Keratinocyte (primary cell): ENCODE data around the gene SLC1A5. TPM values are rescaled to one million over a fixed set of nuclear protein-coding genes. Genes with fewer than 3 reads are reported as not detected.

ENCODE experiments used
- DNase-seq: peaks from one replicate; pipeline ENCODE4 v3.0.0-alpha.2; 2011; ENCODE audit warnings: low read depth, missing footprints, low spot score
- FAIRE-seq: peaks from 2 replicates; lab custom pipeline; 2011; peaks lifted over from hg19 to GRCh38; lab: Jason Lieb, UNC
- H2AFZ ChIP-seq: 2 replicates; pipeline ENCODE4 v1.6.0; 2012; ENCODE audit warnings: low read length, control low read depth, inconsistent platforms; ENCODE audit not compliant: control insufficient read depth
- H3K27ac ChIP-seq: 2 replicates; pipeline ENCODE4 v1.5.1; 2011; ENCODE audit warnings: low read length; ENCODE audit not compliant: control insufficient read depth, insufficient read depth
- H3K27me3 ChIP-seq: 3 replicates; pipeline ENCODE4 v1.6.0; 2011; ENCODE audit warnings: low read length; ENCODE audit not compliant: control insufficient read depth, insufficient read depth; ENCODE audit errors: extremely low read depth
- H3K36me3 ChIP-seq, 2 experiments: 2 replicates in 1 of 2; 3 replicates in 1 of 2; pipeline ENCODE4 v1.5.1; 2011; ENCODE audit warnings: low read length in 2 of 2, mild to moderate bottlenecking in 1 of 2; ENCODE audit not compliant: control insufficient read depth in 2 of 2, insufficient read depth in 2 of 2; ENCODE audit errors: extremely low read depth in 1 of 2
- H3K4me1 ChIP-seq: 3 replicates; pipeline ENCODE4 v1.5.1; 2011; ENCODE audit warnings: low read length; ENCODE audit not compliant: control insufficient read depth, insufficient read depth; ENCODE audit errors: extremely low read depth
- H3K4me2 ChIP-seq: 3 replicates; pipeline ENCODE4 v1.6.0; 2011; ENCODE audit warnings: low read depth, low read length; ENCODE audit not compliant: control insufficient read depth, insufficient read depth; ENCODE audit errors: extremely low read depth
- H3K4me3 ChIP-seq, 3 experiments: fragments of 200-600 bp in 1 of 3; sonication (generic) in 1 of 3; 2 replicates in 2 of 3; 3 replicates in 1 of 3; pipeline ENCODE4 v1.5.1; 2011 to 2016; ENCODE audit warnings: low read length in 3 of 3, mild to moderate bottlenecking in 3 of 3, control low read depth in 2 of 3, inconsistent platforms in 1 of 3, low read depth in 1 of 3, mixed read lengths in 1 of 3, mixed run types in 1 of 3, moderate library complexity in 1 of 3; ENCODE audit not compliant: control insufficient read depth in 2 of 3, insufficient read depth in 2 of 3; ENCODE audit errors: extremely low read depth in 1 of 3
- H3K79me2 ChIP-seq: 2 replicates; pipeline ENCODE4 v1.6.0; 2012; ENCODE audit warnings: low read length; ENCODE audit not compliant: control insufficient read depth, insufficient read depth
- H3K9ac ChIP-seq: 3 replicates; pipeline ENCODE4 v1.6.0; 2011; ENCODE audit warnings: low read length; ENCODE audit not compliant: control insufficient read depth, insufficient read depth; ENCODE audit errors: extremely low read depth
- H3K9me1 ChIP-seq: 3 replicates; pipeline ENCODE4 v1.6.0; 2011; ENCODE audit warnings: low read length; ENCODE audit not compliant: control insufficient read depth, insufficient read depth; ENCODE audit errors: extremely low read depth
- H3K9me3 ChIP-seq: 2 replicates; pipeline ENCODE4 v1.5.1; 2012; ENCODE audit warnings: low read depth, low read length; ENCODE audit not compliant: control insufficient read depth
- H4K20me1 ChIP-seq: 3 replicates; pipeline ENCODE4 v1.6.0; 2011; ENCODE audit warnings: low read length; ENCODE audit not compliant: control insufficient read depth, insufficient read depth; ENCODE audit errors: extremely low read depth
- CTCF ChIP-seq, 3 experiments: IDR thresholded peaks in 1 of 3; conservative IDR thresholded peaks in 1 of 3; optimal IDR thresholded peaks in 1 of 3; 2 replicates in 2 of 3; 3 replicates in 1 of 3; pipeline versions ENCODE3 to v1.5.1; 2011; ENCODE audit warnings: low read length in 3 of 3, mild to moderate bottlenecking in 3 of 3, moderate library complexity in 2 of 3, control low read depth in 1 of 3, inconsistent platforms in 1 of 3; ENCODE audit not compliant: insufficient read depth in 2 of 3; ENCODE audit errors: extremely low read depth in 1 of 3
- EZH2 ChIP-seq: IDR thresholded peaks from one replicate; pipeline ENCODE4 v1.6.1; 2012; ENCODE audit warnings: inconsistent platforms, mild to moderate bottlenecking, low read length, moderate library complexity
- dilution Hi-C: fragments of 300-500 bp; cut with MboI; formaldehyde crosslinking; loops from one replicate; pipeline ENCODE4 v1.7.0; 2020; ENCODE audit warnings: low sequenced_read_pairs; ENCODE audit not compliant: extremely low pct_ligation_motif_present
- polyA plus RNA-seq, 5 experiments: library from polyadenylated mRNA; depleted of rRNA in 3 of 5; stranded (reverse) in 3 of 5; stranded (forward) in 1 of 5; unstranded in 1 of 5; fragments of >200 nt; gene quantifications; 1 replicate in 1 of 5; 2 replicates in 3 of 5; 3 replicates in 1 of 5; pipeline versions ENCODE4 v1.2.1 to v1.2.3, GENCODE V29; 2011 to 2012; ENCODE audit warnings: missing spikeins in 2 of 5, low read depth in 1 of 5, low replicate concordance in 1 of 5

Gene SLC1A5
- polyA plus RNA-seq, 1 donor (not counting 4 experiments of a cell fraction or from before 2014, with no cell fraction given) = 90.4 TPM

- H3K4me2 ChIP-seq = no peak overlapping the region
These were observed 9.5 kb upstream of the SLC1A5 start for GRCh38 chr19:46797881-46798280.

DNA sequence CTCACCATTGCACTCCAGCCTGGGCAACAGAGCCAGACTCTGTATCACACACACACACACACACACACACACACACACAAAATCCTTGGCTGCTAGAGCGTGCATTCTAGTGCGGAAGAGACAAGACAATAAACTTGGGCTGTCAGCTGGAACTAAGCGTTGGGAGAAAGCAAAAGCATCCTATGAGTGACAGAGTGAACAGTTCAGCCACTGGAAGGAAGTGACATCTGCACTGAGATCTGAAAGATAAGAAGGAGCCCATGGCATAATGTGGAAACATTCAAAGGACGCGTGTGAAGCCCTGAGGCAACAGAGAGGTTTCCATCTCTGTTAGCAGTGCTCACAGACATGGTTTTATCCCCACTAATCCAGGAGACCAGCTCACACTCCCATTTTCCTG is 3.5 kb upstream of the SLC1A5 start:
- no peaks in the 10 kb centered on the region for H3K36me3 ChIP-seq
- no peaks in the 10 kb centered on the region for H3K9me3 ChIP-seq
- H3K9ac ChIP-seq = no peak overlapping the region
- dilution Hi-C loops = no loop called here
- no peaks in the 10 kb centered on the region for H3K27me3 ChIP-seq
- no peaks in the 10 kb centered on the region for H3K9me1 ChIP-seq
- H2AFZ ChIP-seq = no peak overlapping the region
- peaks cover 20% of the 10 kb centered on the region for H3K4me1 ChIP-seq
- FAIRE-seq (no peak), DNase-seq (no peak)
- H3K79me2 ChIP-seq = peaks cover 14% of the 10 kb centered on the region
- H3K27ac ChIP-seq = no peak overlapping the region
- H3K4me2 ChIP-seq = no peak overlapping the region
- no peaks in the 10 kb centered on the region for H4K20me1 ChIP-seq
- no peak for TF ChIP-seq CTCF (optimal IDR thresholded peaks at IDR 0.05 in 1 of 3, IDR thresholded peaks at IDR 0.05 in 1 of 3, conservative IDR thresholded peaks at IDR 0.05 in 1 of 3; ENCODE audit: extremely low read depth in 1 of 3, insufficient read depth in 2 of 3, low read length in 3 of 3)
- TF ChIP-seq EZH2 = no peak
- no peak overlapping the region for H3K4me3 ChIP-seq

More at GRCh38 chr19:46797881-46798280, 9.5 kb upstream of the SLC1A5 start:
- H3K9me3 ChIP-seq = no peaks in the 10 kb centered on the region
- no peak overlapping the region for H3K27ac ChIP-seq
- no peaks in the 10 kb centered on the region for H3K79me2 ChIP-seq
- TF ChIP-seq EZH2 (no peak), CTCF (optimal IDR thresholded peaks at IDR 0.05 in 1 of 3, IDR thresholded peaks at IDR 0.05 in 1 of 3, conservative IDR thresholded peaks at IDR 0.05 in 1 of 3; ENCODE audit: extremely low read depth in 1 of 3, insufficient read depth in 2 of 3, low read length in 3 of 3) (no peak)
- no peak for DNase-seq
- H3K27me3 ChIP-seq = no peaks in the 10 kb centered on the region
- peaks cover 12% of the 10 kb centered on the region for H3K4me1 ChIP-seq
- no peaks in the 10 kb centered on the region for H3K9me1 ChIP-seq
- no peak overlapping the region for H2AFZ ChIP-seq
- no peak overlapping the region for H3K9ac ChIP-seq
- dilution Hi-C loops = no loop called here
- no peaks in the 10 kb centered on the region for H4K20me1 ChIP-seq
- no peaks in the 10 kb centered on the region for H3K36me3 ChIP-seq
- no peak for FAIRE-seq
- H3K4me3 ChIP-seq = no peak overlapping the region
